ENCODE data around the gene A2M.

The A2M gene

GRCh38 chr12:9033265-9033887 is 82.3 kb downstream of the A2M start:
- Mint-ChIP-seq H3K4me1 (ENCODE audit: low read depth) (peaks cover 74% of the 10 kb centered on the region), H3K9me3 (peaks cover 3% of the 10 kb centered on the region), H3K27ac (peak overlapping the region; percentile 6), H3K27me3 (no peaks in the 10 kb centered on the region), H3K4me3 (no peak overlapping the region), H3K36me3 (ENCODE audit: low read depth) (peaks cover 22% of the 10 kb centered on the region)
- no peak for DNase-seq

- Mint-ChIP-seq H3K4me3 (no peak overlapping the region), H3K9me3 (peaks cover 3% of the 10 kb centered on the region), H3K4me1 (ENCODE audit: low read depth) (peaks cover 73% of the 10 kb centered on the region), H3K36me3 (ENCODE audit: low read depth) (peaks cover 25% of the 10 kb centered on the region), H3K27ac (peak overlapping the region; percentile 60), H3K27me3 (no peaks in the 10 kb centered on the region)
- DNase-seq, result no peak
Measured at GRCh38 chr12:9032202-9032964, 83.3 kb downstream of the A2M start.

GRCh38 chr12:9030776-9031175 is 84.9 kb downstream of the A2M start:
- Mint-ChIP-seq H3K4me1 (ENCODE audit: low read depth) (peaks cover 63% of the 10 kb centered on the region), H3K27ac (peak overlapping the region; percentile 35), H3K27me3 (no peaks in the 10 kb centered on the region), H3K9me3 (peaks cover 3% of the 10 kb centered on the region), H3K4me3 (no peak overlapping the region), H3K36me3 (ENCODE audit: low read depth) (peaks cover 26% of the 10 kb centered on the region)
- DNase-seq, result no peak

GRCh38 chr12:9027161-9028059 is 88.3 kb downstream of the A2M start:
- Mint-ChIP-seq H3K36me3 (ENCODE audit: low read depth) (peaks cover 14% of the 10 kb centered on the region), H3K27ac (peak overlapping the region; percentile 96), H3K4me1 (ENCODE audit: low read depth) (peaks cover 53% of the 10 kb centered on the region)

GRCh38 chr12:9024512-9024911 is 91.2 kb downstream of the A2M start:
- H3K9me3 Mint-ChIP-seq, result peaks cover 3% of the 10 kb centered on the region
- DNase-seq, result no peak
- H3K27me3 Mint-ChIP-seq, result no peaks in the 10 kb centered on the region
- peaks cover 20% of the 10 kb centered on the region for H3K36me3 Mint-ChIP-seq (ENCODE audit: low read depth)
- H3K4me3 Mint-ChIP-seq, result no peak overlapping the region
- H3K27ac Mint-ChIP-seq, result no peak overlapping the region
- peaks cover 29% of the 10 kb centered on the region for H3K4me1 Mint-ChIP-seq (ENCODE audit: low read depth)

More at GRCh38 chr12:9027161-9028059, 88.3 kb downstream of the A2M start:
- Mint-ChIP-seq H3K4me3 (peak overlapping the region; percentile 56), H3K9me3 (peaks cover 3% of the 10 kb centered on the region), H3K27me3 (no peaks in the 10 kb centered on the region)
- DNase-seq, result peak; percentile 56

- H3K9me3 Mint-ChIP-seq, result peaks cover 9% of the 10 kb centered on the region
- no peak overlapping the region for H3K4me3 Mint-ChIP-seq
- H3K4me1 Mint-ChIP-seq (ENCODE audit: low read depth), result peaks cover 16% of the 10 kb centered on the region
- no peak overlapping the region for H3K27ac Mint-ChIP-seq
- no peaks in the 10 kb centered on the region for H3K27me3 Mint-ChIP-seq
- DNase-seq, result no peak
- peaks cover 31% of the 10 kb centered on the region for H3K36me3 Mint-ChIP-seq (ENCODE audit: low read depth)
Measured at GRCh38 chr12:9022592-9022991, 93.1 kb downstream of the A2M start.
